Hepatocyte (in vitro differentiated cells): ENCODE measurements around the gene PYROXD2. TPM values are rescaled to one million over a fixed set of nuclear protein-coding genes. Genes with fewer than 3 reads are reported as not detected.

ENCODE experiments used
- DNase-seq: peaks from one replicate; pipeline ENCODE4 v3.0.0-alpha.2; 2016; ENCODE audit warnings: low spot score
- H2AFZ ChIP-seq: fragments of 200-600 bp; sonication (generic); 2 replicates; pipeline ENCODE4 v1.6.0; 2016; ENCODE audit warnings: antibody characterized with exemption, mild to moderate bottlenecking
- H3K27ac ChIP-seq: fragments of 200-600 bp; sonication (generic); 2 replicates; pipeline ENCODE4 v1.5.1; 2016; ENCODE audit warnings: mild to moderate bottlenecking
- H3K27me3 ChIP-seq: fragments of 200-600 bp; sonication (generic); 2 replicates; pipeline ENCODE4 v1.6.1; 2016
- H3K36me3 ChIP-seq: fragments of 200-600 bp; sonication (generic); replicated peaks from 2 replicates; pipeline ENCODE4 v1.5.1; 2016; ENCODE audit warnings: low read depth; ENCODE audit not compliant: insufficient read depth
- H3K4me1 ChIP-seq: fragments of 200-600 bp; sonication (generic); 2 replicates; pipeline ENCODE4 v1.5.1; 2016; ENCODE audit warnings: mild to moderate bottlenecking, moderate library complexity; ENCODE audit not compliant: insufficient read depth
- H3K4me2 ChIP-seq: fragments of 200-600 bp; sonication (generic); 2 replicates; pipeline ENCODE4 v1.6.0; 2016
- H3K4me3 ChIP-seq: fragments of 200-600 bp; sonication (generic); 2 replicates; pipeline ENCODE4 v1.5.1; 2016; ENCODE audit warnings: mild to moderate bottlenecking
- H3K79me2 ChIP-seq: fragments of 200-600 bp; sonication (generic); 2 replicates; pipeline ENCODE4 v1.6.0; 2017; ENCODE audit warnings: mild to moderate bottlenecking
- H3K9me2 ChIP-seq: fragments of 200-600 bp; sonication (generic); replicated peaks from 2 replicates; pipeline ENCODE4 v1.6.0; 2017; ENCODE audit warnings: mild to moderate bottlenecking; ENCODE audit not compliant: insufficient read depth
- H3K9me3 ChIP-seq: fragments of 200-600 bp; sonication (generic); 2 replicates; pipeline ENCODE4 v1.5.1; 2016; ENCODE audit warnings: low read depth, mild to moderate bottlenecking
- H4K20me1 ChIP-seq: fragments of 200-600 bp; sonication (generic); 2 replicates; pipeline ENCODE4 v1.6.0; 2016; ENCODE audit warnings: mild to moderate bottlenecking; ENCODE audit not compliant: insufficient read depth, poor library complexity, severe bottlenecking
- EZH2 ChIP-seq: fragments of 200-600 bp; sonication (generic); IDR thresholded peaks from 2 replicates; pipeline ENCODE4 v1.6.1; 2016; ENCODE audit warnings: antibody characterized with exemption, mild to moderate bottlenecking, borderline replicate concordance
- EZH2phosphoT487 ChIP-seq: fragments of 200-600 bp; sonication (generic); IDR thresholded peaks from one replicate; pipeline ENCODE4 v1.6.1; 2018; ENCODE audit warnings: antibody characterized with exemption, mild to moderate bottlenecking, low read depth, moderate library complexity; ENCODE audit not compliant: unreplicated experiment, severe bottlenecking
- WGBS: methylation state at CpG from one replicate; pipeline ENCODE4 v1.1.6; 2016; ENCODE audit warnings: low lambda C conversion rate; ENCODE audit errors: missing lambda C conversion rate; 5-methylcytosine and 5-hydroxymethylcytosine counted together
- polyA plus RNA-seq: library from polyadenylated mRNA; unstranded; fragments of >200 nt; fragmentation: Nextera tagmentation; extraction: Ambion mirVana; gene quantifications from 2 replicates; pipeline ENCODE4 v1.2.1, GENCODE V29; 2016
- total RNA-seq: library from RNA; depleted of rRNA; stranded (reverse); fragments of >200 nt; gene quantifications from 2 replicates; pipeline ENCODE4 v1.2.3, GENCODE V29; 2014
- TF ChIP-seq, protein P1 (sequence below): fragments of 200-600 bp; sonication (generic); IDR thresholded peaks from 2 replicates; pipeline ENCODE4 v1.5.1; 2016; ENCODE audit warnings: antibody characterized with exemption, mild to moderate bottlenecking; ENCODE audit not compliant: poor library complexity

PYROXD2 gene
- total and polyA plus RNA-seq, 2 experiments from 2014 or later, result 9.7 to 11.6 TPM

DNA sequence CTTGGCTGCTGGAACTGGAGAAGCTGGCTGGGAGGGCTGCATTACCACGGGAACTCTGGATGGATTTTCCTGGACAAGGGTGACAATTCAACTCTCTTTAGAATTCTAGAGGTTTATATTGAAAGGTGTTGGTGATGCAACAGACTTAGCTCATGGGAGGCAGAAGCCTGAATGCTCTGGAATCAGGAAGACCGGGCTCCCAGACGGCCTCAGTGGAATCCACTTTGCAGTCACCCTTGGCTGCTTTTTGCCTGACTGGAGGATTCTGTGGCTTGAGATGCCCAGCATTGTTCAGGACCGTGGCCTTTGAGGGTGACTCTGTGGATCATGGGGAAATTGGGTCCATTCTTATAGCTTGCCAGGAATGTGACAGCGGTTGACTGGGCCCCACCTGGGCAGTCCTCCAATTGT is 32.3 kb downstream of the PYROXD2 start:
- no peak overlapping the region for H3K4me3 ChIP-seq
- no peaks in the 10 kb centered on the region for H3K36me3 ChIP-seq
- H3K27me3 ChIP-seq, result no peaks in the 10 kb centered on the region
- no peak for TF ChIP-seq EZH2
- no peak for TF ChIP-seq EZH2phosphoT487
- TF ChIP-seq, protein P1, sequence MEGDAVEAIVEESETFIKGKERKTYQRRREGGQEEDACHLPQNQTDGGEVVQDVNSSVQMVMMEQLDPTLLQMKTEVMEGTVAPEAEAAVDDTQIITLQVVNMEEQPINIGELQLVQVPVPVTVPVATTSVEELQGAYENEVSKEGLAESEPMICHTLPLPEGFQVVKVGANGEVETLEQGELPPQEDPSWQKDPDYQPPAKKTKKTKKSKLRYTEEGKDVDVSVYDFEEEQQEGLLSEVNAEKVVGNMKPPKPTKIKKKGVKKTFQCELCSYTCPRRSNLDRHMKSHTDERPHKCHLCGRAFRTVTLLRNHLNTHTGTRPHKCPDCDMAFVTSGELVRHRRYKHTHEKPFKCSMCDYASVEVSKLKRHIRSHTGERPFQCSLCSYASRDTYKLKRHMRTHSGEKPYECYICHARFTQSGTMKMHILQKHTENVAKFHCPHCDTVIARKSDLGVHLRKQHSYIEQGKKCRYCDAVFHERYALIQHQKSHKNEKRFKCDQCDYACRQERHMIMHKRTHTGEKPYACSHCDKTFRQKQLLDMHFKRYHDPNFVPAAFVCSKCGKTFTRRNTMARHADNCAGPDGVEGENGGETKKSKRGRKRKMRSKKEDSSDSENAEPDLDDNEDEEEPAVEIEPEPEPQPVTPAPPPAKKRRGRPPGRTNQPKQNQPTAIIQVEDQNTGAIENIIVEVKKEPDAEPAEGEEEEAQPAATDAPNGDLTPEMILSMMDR, result no peak
- 70% methylated on average over 5 of the region's 5 CpGs for WGBS
- no peak overlapping the region for H3K27ac ChIP-seq
- H2AFZ ChIP-seq, result no peak overlapping the region
- H3K4me1 ChIP-seq, result no peaks in the 10 kb centered on the region
- no peaks in the 10 kb centered on the region for H3K9me3 ChIP-seq
- no peak overlapping the region for H3K4me2 ChIP-seq
- H3K9me2 ChIP-seq, result no peaks in the 10 kb centered on the region
- no peaks in the 10 kb centered on the region for H4K20me1 ChIP-seq
- DNase-seq, result no peak
- no peaks in the 10 kb centered on the region for H3K79me2 ChIP-seq

DNA sequence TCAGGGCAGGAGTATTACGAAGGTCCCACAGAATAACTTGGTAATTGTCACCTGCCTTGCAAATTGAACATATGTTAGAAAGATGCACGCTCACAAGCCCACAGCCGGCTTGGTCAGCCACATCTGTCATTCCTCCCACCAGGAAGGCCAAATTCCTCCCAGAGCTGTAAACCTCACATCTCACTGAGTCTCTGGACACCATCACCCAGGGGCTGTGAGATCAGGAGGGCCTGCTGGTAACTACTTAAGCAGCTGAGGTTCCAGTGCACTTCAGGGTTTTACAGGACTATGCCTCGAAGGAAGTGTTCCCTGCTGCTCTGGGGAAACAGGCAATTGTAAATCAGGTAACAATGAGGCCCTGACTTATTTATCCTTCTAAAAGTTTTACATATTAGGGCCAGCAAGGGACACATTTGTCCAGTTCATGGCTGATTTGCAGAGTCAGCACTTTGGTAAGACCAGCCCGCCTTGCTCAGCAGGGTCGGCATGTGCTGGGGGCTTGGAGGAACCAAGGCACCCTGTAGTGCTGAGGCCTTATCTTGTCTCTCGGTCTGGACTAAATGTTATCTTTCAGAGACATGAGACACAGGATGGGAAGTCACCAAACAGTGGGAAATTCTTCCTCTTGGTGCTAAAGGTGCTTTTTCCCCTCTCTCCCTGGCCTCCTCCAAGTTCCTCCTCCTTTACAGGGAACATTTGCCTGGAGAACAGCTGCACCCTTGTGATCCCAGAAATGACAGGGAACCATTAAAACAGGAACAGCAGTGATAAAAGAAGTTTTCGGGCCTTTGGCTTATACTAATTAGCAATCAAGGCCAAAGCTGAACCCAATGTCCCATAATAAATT is 34.3 kb downstream of the PYROXD2 start:
- 48% methylated on average over 8 of the region's 8 CpGs for WGBS
- Histone ChIP-seq H3K4me3 (no peak overlapping the region), H3K4me1 (no peaks in the 10 kb centered on the region), H3K79me2 (no peaks in the 10 kb centered on the region), H3K9me2 (no peaks in the 10 kb centered on the region), H3K36me3 (no peaks in the 10 kb centered on the region), H3K27ac (no peak overlapping the region), H3K9me3 (no peaks in the 10 kb centered on the region), H2AFZ (no peak overlapping the region), H3K27me3 (no peaks in the 10 kb centered on the region), H4K20me1 (no peaks in the 10 kb centered on the region), H3K4me2 (no peak overlapping the region)
- TF ChIP-seq EZH2 (no peak), EZH2phosphoT487 (no peak)
- TF ChIP-seq, protein P1, result no peak
- no peak for DNase-seq

DNA sequence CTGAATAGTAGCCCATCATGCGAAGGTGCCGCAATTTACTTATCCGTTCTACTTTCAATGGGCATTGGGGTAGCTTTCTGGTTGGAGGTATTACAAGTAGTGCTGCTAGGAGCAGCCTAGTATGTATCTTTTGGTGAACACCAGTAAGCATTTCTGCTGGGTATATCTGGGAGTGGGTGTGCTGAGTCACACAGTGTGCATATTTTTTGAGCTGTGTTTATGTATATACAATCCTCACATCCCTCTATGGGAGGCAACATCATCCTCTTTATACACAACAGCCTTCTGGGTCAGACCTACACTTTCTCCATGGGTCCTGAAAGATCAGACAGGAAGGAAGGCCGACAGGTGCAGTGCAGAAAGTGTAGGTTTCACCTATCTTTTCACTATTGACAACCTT is 36.3 kb downstream of the PYROXD2 start:
- Histone ChIP-seq H3K4me1 (no peaks in the 10 kb centered on the region), H3K9me2 (no peaks in the 10 kb centered on the region), H2AFZ (no peak overlapping the region), H3K27me3 (no peaks in the 10 kb centered on the region), H3K79me2 (no peaks in the 10 kb centered on the region), H3K36me3 (no peaks in the 10 kb centered on the region), H3K27ac (no peak overlapping the region), H3K4me2 (no peak overlapping the region), H3K9me3 (no peaks in the 10 kb centered on the region), H3K4me3 (no peak overlapping the region), H4K20me1 (no peaks in the 10 kb centered on the region)
- DNase-seq, result no peak
- TF ChIP-seq EZH2phosphoT487 (no peak), EZH2 (no peak)
- TF ChIP-seq, protein P1, result no peak
- 98% methylated on average over 4 of the region's 4 CpGs for WGBS
